NAMALWA (cell line): ENCODE data around the gene PBX1.

Source experiments
- DNase-seq: peaks from one replicate; pipeline ENCODE4 v3.0.0-alpha.2; 2015; ENCODE audit warnings: low spot score

Gene PBX1

GRCh38 chr1:164670786-164671185, 111.8 kb downstream of the PBX1 start:
- no peak for DNase-seq

DNA sequence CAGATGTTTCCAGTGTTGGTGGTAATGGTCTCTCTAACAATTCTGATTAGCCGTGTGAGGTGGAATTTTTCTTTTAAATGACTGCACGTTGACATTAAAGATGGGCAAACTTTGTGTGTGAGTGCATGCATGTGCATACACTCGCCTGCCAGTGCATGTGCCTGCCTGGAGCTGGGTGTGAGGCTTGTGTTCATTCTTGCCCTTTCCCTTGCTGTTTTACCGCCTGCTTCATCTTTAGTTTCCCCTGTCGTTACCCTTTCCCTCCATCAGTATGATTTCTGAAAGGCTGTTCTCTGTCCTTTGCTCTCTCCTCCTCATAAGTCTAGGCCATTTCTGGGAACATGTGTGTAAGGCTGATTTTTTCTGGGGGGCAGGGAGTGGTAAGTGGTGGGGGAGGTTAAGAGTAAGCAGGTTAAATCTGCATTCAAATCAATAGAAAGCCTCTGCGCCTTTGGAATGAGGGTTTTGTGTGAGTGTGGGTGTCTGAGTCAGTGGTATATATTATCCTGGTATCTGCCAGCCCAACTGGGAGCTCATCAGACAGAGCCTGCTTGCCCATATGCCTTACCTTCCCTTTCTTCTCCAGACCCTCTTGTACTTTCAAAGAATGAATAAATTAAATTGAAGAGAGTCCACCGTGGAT, 112.5 kb downstream of the PBX1 start:
- DNase-seq, result no peak

GRCh38 chr1:164671966-164672571, 113.1 kb downstream of the PBX1 start:
- no peak for DNase-seq

DNA sequence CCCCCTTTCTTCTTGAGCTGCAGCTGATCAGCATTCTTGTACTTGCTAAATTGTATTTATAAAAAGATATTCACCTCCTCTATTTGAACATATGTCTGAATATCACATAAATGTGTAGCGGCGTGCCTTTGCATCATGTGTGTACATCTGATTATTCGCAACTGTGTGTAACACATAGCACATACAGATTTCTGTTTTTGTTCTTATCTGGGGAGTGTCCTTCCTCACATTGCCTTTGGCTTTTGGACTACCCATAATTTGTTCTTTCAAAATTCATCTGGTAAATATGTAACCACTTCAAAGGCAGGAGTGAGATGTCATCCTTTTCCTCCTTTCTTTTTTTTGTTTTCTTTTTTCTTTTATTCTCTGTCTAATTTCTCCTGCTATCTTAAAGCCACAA, 113.6 kb downstream of the PBX1 start:
- no peak for DNase-seq

DNA sequence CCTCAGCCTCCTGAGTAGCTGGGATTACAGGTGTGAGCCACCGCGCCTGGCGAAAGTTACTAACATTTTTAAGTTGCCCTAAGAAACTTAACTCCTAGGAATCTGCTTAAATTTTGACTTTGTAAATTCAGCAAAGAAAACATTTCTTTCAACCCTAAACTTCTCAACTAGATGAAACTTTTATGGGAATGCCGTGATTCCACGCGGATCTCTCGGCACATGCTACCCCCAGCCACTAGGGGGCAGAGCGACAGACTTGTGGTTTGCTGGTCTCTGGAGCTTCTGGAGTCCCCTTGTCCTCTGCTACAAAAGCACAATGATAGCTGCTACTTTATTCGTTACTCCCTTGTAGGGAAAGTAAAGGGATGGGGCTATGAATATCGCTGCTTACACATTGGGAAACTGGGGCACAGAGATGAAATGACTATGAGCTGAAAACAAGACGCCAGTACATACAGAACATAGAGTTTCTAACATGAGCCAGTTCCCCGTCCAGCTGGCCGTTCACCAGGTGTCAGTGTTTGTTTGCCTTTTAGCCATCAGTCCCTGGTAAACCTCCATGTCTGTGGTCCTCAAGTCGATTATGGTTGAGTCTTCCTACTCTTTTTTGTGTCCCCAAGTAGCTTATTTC, 114.7 kb downstream of the PBX1 start:
- DNase-seq, result peak; percentile 39

- no peak for DNase-seq
These were observed 116.4 kb downstream of the PBX1 start for GRCh38 chr1:164675342-164675904.

- no peak for DNase-seq
These were observed 119.2 kb downstream of the PBX1 start for GRCh38 chr1:164678136-164678700.

- DNase-seq, result no peak
These were observed 123.6 kb downstream of the PBX1 start for GRCh38 chr1:164682570-164682969.

GRCh38 chr1:164683235-164683634, 124.3 kb downstream of the PBX1 start:
- no peak for DNase-seq

DNA sequence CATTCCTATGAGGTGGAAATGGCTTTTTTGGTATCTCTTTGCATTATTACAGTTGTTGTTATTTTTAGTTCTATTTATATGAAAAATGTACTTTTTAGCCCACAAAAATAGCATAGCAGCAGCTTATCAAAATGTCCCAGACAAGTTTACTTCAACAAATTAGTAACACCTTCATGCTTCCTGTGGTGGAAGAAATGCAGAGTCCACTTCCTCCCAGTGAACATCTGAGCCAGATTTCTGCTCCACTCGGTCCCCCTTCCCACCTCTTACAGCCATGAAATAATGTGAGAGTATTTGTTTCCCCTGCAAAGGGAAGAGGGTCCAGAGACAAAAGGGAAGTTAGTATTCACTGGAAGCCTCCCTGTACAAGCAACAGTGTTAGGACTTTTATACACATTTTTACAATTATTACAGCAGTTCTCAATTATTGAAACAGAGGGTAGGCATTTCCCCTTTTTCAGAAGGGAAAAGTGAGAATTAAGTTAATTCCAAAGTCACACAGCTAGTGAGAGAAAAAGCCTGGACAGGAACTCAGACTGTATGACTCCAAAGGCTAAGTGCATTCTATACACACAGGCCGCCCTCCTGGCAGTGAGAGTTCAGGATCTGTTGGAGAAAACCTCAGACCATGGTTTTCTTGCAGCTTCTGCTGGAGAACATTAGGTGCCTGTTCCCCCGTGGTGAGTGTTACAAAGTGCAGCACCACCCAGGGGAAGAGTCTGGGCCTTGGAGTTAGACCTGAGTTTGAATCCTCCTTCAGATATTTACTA, 126.5 kb downstream of the PBX1 start:
- no peak for DNase-seq

DNA sequence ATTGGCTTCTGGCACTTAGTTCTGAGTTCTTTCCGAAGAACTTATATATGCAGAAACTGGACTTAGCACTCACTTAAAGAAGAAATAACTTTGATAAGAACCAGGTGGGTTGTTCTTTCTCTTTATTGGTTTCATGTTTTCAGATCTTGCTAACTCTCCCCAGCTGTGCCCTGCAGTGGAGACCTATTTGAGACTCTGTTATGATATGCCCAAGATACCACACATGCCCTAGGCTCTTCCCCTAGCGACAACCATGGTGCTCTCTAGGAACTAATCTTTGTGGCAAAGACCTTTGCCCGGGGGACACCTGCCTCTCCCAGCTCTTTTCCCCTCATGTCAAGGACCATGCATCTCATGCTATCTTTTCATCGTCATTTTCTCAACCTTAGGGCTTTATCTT, 128.8 kb downstream of the PBX1 start:
- DNase-seq, result no peak

- no peak for DNase-seq
These were observed 129.8 kb downstream of the PBX1 start for GRCh38 chr1:164688791-164689190.

GRCh38 chr1:164689672-164690511, 130.9 kb downstream of the PBX1 start:
- no peak for DNase-seq

DNA sequence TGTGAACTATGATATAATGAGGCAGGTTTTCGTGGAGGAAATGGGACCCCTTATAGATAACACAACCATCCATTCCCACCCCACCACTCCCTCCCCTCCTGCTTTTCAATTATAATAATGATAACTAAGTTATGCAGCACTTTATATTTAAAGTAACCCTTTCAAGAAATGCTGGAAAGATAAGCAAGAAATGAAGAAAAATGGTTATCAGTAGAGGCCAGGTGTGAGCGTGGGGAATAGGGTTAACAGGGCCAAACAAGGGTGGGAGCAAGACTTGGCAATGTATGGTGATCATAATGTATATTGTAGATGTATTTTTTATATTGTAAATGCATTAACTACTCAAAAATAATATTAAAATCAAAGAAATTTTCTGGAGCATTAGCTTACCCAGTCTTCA, 133.4 kb downstream of the PBX1 start:
- no peak for DNase-seq

DNA sequence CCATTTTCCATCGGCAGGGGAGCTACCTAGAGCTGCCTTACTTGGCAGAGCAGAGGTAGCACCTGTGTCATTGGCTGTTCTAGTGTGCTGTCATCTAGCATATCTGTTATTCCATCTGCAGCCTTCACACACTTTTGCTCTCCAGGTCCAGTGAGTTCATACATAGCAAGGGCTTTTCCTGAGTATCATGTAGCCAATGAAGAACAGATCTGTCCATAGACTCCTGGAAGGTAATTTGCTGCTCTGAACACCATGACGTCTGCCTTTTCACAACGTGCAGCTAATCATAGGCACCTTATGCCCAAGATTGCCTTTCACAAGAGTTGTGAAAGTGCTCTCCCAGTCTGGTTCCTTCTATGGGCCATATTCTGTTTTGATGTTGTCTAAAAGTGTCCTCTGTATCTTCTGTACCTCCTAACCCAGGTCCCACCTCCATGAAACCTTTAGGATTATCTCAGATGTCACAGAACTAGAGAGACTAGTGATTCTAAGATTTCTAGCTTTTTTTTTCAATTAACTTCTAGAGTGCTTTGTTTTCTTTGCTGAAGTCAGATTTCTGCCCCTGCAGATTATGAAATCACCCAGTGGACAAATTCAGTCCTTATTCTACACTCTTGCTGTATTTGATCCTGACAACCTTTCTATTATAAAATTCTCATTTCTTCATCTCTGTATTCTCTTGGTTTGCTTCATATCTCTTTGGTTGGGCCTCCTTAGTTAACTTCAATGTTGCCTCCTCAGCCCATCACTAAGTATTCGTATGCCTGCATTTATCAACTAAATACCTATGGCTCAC, 134.8 kb downstream of the PBX1 start:
- DNase-seq, result no peak

GRCh38 chr1:164694505-164694904, 135.5 kb downstream of the PBX1 start:
- no peak for DNase-seq

GRCh38 chr1:164695956-164696665, 137.1 kb downstream of the PBX1 start:
- DNase-seq, result no peak

DNA sequence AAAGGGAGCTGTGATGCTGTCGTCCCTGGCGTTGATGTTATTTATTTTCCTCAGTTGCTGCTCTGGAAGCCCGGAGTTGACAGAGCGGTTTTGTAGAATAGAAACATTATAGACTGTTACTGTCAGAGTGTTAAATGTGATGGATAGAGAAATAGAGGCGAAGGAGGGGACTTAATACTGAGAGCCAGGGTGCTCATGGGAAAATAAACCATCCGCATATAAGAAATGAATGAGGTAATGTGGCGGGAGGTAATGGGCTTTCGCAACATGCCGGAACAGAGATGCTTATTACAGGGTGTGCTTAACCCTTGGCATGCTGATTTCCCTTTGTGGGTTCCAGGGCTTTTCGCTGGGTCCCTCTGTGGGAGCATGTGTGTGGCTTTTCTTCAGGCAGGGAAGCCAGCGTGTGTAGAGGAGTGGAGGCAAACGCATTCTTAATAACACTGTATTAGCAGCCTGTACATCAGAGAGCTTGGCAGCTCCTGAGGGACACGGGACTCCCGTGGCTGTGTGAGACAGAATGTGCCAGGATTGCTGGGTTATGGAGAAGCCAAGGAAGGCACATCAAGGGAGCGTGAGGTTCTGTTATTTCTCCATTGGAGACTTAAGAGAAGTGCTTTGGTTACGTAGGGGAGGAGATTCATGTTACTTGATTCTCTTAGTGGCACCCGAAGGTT, 141.0 kb downstream of the PBX1 start:
- DNase-seq, result no peak

DNA sequence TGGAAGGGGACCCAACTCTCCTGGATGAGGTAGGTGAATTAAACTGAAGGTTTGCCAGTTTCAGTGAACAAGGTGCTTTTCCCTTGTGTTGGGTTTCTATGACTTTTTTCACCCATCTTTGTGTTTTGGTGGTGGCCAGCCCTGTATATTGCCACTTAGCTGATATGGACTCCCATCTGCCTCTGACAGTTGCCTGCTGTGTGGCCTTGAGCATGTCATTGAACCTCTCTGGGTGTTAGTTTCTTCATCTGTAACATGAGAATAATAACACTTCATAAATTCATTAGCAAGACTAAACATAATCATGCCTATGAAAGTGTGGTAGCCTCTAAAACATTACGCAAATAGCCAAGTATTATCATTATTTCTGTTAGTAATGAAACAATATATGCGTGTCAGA, 141.7 kb downstream of the PBX1 start:
- no peak for DNase-seq
